Stimulated activated naive CD4-positive, alpha-beta T cell treated with Interleukin-2 at 50 U/mL for 16 hours (primary cell): ENCODE results near the gene IZUMO4.
A peak's percentile ranks its signal among the peaks of the same experiment; 100 is the strongest.

Experiments used
- DNase-seq: peaks from one replicate; lab custom pipeline; 2025; lab: John Stamatoyannopoulos, UW

The IZUMO4 gene, protein sequence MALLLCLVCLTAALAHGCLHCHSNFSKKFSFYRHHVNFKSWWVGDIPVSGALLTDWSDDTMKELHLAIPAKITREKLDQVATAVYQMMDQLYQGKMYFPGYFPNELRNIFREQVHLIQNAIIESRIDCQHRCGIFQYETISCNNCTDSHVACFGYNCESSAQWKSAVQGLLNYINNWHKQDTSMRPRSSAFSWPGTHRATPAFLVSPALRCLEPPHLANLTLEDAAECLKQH

DNA sequence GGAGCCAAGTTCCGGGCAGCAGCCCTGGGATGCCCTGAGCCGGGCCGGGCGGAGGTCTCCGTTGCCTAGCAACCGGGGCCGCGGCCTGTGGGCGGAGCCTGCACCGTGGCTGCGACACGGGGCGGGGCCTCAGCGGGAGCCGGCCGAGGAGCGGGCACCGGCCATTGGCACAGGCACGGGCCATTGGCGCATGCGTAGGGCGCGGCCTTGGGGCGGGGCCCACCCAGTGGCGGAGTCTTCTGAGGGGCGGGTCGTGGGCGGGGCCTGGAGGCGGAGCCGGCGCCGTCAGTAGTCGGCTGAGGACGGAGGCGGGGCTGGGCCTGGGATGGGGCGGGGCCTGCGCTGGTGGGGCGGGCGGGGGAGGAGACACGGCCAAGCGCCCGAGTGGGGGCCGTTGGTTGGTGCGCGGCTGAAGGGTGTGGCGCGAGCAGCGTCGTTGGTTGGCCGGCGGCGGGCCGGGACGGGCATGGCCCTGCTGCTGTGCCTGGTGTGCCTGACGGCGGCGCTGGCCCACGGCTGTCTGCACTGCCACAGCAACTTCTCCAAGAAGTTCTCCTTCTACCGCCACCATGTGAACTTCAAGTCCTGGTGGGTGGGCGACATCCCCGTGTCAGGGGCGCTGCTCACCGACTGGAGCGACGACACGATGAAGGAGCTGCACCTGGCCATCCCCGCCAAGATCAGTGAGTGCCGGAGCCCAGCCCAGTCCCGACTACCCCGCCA, at the start of gene IZUMO4:
Gene IZUMO4, plus strand, starts transcription at position 436 of the 723 bp plus-strand sequence. Its CDS starts 31 bp downstream, at position 467.
- peak; percentile 99 for DNase-seq

DNA sequence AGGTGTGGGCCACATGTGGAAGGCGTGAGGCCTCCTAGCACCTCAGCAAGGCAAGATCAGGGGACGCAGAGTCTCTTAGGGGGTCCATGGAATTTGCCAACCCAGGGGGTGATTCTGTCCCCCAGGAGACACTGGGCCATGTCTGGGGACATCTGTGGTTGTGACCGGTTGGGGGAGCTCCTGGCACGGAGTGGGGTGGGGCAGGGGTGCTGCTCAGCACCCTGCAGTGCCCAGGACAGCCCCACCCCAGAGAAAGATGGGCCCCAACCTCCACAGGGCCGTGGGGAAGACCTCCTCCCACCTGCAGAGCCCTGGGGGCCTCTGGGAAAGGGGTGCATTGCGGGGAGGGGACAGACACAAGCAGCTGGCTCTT, 49.7 kb upstream of the IZUMO4 start:
- DNase-seq: no peak

DNA sequence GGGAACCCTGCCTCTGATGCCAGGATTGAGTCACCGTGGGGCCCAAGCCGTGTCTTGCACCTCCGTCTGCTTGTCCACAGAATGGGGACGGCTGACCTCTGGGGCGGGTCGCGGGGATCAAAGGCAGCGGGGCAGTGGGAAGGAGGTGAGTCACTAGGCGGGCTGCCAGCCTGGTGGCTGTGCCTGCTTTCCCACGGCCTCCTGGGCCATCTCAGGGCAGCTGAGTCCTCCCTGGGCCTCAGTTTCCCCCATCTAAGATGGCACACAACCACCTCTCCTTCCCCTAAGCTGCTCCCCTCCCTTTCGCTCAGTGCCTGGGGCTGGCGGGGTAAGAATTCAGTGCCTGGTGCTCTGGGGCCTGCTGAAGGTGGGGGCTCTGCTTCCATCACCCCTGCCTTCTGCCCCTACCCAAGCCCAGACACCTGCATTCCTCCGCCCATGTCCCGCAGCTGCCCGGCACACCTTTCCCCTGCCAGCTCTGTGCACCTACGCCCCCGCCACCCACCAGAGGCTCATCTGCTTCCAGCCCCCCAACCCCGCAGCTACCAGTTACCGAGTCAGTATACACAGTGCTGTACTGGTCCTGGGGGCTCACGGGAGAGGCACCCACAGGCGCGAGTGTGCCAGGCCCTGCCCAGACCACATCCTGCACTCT, 49.1 kb upstream of the IZUMO4 start:
- peak; percentile 19 for DNase-seq

DNA sequence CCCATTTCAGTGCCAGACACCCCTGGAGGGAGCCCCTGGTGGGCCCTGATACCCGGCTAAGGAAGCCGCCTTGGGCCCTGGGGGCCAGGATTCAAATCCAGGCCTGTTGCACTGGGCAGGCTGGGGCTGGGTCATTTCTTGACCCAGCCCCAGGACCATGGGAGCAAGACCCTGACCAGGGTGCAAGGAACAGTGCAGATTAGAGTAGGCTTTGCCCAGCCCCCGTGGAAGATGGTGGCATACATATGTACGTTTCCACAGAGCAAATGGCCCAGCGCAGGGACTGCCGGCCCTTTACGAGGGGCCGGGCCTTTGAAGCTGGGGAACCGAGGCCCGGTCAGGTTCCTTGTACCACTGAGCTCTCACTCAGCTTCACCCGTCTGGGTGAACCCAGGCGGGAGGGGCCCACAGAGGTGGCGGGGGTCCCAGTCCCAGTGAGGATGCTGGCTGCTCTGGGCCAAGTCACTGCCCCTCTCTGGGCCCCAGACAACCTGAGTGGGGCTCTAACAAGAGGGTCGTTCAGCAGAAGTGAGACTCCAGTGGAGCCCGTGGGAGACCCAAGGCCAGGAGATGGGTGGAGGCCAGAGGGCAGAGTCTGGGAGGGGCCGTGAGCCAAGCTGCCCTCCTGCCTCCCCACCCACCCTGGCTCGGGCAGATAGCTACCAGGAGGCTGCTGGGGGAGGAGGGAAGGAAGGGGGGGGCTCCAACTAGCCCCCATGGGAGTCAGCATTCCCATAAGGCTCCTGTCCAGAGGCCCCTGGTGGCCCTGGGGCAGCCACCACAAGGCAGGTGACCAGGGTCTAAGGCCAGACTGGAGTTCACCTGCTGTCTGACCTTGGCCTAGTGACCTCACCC, 48.4 kb upstream of the IZUMO4 start:
- no peak for DNase-seq

DNA sequence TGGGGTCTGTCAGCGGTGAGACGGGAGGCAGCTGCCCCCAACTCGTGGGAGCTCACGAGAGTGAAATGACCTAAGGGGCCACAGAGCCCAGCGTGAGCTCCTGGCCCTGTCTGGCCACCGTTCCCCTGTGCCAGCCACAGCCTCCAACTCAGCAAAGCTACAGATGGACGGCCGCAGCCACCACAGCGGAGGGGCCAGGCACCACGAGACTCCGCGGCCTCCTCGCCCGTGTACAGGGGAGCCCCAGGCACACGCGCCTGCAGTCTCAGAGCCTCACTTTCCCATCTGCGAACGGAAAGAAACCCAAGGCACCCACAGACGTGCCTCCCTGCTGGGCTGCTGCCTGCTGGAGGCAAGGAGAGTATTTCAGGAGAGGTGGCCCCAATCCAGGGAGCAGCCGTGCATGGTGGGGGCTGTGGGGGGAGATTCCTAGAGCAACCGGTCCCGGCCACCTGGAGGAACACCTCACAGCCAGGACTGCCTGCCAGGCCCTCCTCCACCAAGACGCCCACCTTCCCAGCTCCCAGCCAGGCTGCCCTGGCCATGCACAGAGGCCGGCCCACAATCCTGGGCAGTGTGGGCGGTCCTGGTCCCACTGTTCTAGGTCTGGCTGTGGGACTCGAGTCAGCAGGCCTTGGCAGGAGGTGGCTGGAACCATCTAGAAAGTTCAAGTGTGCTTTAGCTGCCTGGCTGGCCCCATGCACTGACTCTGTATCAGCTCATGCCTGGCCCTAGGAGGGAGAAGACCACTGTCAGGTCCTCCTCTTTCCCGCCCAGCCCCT, 47.6 kb upstream of the IZUMO4 start:
- no peak for DNase-seq

DNA sequence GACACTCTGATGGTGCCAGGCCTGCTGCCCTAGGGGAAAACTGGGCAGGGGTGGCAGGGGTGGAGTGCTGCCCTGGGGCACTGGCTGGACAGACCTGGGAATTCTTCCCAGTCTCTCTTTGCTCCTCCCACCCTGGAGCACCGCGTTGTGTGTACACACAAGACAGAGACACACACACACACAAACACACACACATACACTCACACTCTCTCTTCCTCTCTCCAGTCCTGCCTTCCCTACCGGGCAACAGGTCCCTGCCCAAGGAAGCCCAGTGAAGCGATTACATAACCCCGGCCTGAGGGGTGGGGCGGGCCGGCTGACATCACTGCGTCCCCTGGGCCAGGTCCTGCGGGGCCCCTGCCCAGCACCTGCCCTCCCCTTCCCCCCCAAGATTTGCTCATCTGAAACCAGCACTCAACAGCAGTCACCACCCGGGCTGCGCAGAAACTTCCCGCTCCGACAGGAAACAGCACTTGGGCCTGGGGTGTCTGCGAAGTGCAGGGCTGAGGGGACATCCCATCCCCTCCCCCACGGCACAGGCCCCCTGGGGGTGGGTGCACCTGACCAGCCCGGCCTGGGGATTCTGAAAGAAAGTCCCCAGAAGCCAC, 46.9 kb upstream of the IZUMO4 start:
- peak; percentile 51 for DNase-seq

DNA sequence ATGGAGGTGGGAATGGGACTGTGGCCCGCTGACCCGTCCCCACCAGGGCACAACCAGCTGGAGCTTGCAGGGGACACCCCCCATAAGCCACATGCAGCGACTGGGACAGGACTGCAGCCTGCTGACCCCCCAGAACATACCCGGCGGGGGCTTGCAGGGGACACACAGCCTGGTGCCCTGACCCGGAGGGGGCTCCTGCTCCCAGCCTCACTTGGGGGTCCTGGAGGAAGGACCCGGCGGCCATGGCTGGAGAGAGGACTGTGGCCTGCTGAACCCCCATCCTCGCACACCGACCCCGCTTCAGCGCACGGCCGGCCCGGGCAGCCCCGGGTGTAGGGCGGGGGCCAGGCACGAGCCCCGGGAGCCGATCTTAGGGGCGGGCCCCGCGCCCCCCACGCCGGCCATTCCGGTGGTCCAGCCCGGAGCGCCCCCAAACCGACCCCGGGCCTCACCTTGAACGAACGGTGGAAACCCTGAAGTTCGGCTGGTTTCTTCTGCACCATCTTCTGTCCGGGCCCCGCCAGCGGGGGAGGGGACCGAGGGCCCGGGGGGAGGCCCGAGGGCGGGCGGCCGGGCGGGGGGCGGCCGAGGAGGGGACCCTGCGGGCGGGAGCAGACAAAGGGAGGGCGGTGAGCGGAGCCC, 46.2 kb upstream of the IZUMO4 start:
- no peak for DNase-seq

DNA sequence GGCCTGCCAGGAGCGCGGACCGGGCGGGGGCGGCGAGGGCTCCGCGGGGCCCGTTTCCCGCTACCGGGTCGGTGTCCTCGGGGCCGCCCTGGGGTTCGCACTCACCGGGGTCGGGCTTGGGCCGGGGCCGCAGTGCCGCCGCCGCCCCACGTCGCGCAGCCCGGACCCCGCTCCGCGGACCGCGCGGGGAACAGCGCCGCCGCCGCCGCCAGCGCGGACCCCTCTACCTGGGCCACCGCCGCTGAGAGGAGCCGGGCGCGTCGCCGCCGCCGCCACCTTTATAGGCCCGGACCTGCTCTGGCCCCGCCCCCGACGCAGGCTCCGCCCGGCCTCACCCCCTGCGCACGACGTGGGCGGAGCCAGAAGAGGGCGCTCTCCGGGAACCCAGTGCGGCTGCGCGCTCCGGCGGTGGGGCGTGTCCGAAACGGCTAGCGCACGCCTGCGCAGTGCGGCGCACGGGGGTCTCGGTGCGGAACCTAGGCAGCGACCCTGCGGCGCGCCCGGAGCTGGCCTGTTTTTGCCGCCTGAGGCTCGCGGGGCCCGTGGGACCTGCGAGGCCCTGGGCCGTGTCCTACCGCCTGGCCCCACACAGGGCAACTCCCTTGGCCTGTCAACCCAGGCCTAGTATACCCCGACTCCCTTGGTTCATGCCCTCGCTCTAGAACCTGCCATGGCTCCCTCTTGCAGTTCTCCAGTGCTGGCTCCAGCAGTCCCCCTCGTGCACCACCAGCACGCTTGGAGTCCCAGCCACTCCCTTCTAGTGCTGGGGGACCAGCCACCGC, 45.5 kb upstream of the IZUMO4 start, which contains the start of gene MKNK2:
Gene MKNK2, minus strand, starts transcription at position 254 of the 782 bp plus-strand sequence. CDS start 393 bp downstream, outside the sequence.
- DNase-seq: peak; percentile 85

DNA sequence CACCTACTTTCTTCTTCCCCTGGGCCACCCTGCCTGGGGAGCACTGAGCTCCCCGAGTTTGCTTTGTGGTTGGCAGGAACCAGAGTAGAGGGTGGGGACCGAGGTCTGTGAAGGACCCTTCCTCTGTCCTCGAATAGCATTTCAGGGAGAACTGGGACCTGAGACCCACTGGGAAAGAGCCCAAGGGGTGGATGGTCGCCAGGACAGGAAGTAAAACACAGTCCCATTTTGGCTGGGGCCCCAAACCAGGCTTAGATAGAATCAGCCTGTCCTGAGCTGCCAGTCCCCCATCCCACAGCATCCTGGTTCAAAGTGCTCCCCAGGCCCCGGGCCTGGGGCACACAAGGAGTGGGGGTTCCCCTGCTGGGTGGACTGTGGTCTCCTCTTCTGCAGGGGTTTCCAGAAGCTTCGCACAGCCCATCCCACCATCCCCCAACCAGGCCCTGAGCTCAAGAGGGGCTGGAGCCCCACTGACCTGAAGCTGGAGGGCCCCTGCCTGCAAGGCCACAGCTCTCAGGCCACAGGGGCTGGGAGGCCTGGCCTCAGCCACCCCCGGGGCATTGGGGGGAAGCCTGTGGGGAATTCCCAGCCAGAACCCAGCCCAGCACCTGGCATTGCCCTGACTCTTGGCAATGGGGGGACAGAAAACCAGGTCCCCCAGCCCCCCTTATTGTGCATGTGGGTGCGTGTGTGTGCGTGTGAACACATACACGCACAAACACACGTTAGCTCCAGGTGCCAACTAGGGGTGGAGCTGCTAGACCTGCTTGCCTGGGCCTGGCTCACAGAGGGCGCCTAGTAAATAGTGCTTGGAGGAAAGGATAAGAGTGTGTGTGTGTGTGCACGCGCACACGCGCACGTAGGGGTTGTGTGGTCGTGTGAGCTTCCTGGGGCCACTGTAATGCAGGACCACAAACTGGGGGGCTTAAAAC, 44.7 kb upstream of the IZUMO4 start:
- peak; percentile 19 for DNase-seq

DNA sequence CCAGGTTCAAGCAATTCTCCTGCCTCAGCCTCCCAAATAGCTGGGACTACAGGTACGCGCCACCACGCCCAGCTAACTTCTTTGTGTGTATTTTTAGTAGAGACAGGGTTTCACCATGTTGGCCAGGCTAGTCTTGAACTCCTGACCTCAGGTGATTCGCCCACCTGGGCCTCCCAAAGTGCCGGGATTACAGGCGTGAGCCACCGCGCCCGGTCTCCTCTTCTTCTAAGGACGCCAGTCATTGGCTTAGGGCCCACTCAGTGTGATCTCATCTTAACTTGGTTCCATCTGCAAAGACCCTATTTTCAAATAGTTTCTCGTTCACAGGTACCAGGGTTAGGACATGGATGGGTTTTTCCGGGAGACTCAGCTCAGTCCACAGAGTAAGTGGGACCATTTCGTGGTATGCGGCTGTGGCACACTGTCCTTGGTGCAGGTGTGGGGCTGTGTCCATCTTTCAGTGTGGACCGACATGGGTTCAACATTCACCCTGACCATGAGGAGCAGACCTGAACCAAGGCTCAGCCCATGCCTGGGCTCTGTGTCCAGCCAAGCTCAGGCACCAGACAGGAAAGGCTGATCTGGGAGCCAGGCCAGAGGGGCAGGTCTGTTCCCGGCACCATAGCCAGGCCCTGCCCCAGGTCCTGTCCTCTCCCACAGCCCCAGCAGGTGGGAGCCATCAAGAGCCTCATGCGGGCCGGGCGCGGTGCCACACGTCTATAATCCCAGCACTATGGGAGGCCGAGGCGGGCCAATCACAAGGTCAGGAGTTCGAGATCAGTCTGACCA, 42.9 kb upstream of the IZUMO4 start:
- DNase-seq: no peak

DNA sequence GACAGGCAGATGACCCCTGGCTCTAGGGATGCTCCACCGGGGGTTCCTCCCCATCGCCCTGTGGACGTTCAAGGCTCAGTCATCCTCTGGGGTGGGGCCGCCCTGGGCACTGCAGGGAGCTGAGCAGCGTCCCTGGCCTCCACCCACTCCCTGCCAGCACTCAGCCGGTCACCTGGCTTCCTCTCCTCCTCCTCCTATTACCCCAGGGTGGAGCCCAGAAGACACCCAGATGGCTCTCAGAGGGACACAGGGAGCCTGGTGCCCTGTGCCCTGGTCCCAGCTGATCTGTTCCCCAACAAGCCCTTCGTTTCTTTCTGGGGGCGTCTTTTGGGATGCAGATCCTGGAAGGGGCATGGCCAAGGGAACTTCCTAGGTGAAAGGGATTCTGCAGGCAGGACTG, 42.0 kb upstream of the IZUMO4 start:
- DNase-seq: no peak

DNA sequence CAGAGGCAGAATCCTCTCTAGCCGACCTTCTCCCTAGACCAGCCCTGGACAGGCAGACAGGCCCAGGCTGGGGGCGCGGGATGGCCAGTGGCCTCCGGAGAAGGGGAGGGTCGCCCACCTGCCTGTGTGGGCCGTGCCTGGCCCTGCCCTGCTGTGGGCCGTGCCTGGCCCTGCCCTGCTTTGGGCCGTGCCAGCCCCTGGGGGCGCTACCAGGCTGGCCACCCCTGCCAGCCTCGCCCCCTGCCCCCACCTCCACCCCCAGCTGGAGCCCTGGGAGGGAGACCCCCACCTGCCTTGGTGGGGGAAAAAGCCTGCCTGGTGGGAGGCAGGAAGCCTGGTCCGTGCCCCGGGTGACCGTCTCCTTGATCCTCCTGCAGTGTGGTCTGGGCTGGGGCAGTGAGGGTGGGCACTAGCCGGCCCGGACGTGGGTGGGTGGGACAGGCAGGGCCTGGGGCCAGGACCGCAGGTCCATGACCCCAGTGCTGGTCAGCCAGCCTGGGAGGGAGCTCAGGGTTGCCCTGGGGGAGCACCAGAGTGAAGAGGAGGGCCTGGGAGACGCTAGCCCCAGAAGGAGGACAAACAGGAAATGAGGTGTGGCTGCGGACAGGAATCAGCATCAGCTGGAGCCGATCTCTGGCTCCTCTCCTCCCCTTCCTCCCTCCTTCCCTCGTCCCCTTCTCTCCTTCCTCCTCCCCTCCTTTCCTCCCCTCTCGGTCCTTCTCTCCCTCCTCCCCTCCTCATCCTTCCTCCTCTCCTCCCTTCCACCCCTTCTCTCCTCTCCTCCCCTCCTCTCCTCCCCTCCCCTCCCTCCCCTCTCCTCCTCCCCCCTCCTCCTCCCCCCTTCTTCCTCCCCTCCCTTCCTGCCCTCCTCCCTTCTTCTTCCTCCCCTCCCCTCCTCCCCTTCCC, 40.5 kb upstream of the IZUMO4 start:
- no peak for DNase-seq

DNA sequence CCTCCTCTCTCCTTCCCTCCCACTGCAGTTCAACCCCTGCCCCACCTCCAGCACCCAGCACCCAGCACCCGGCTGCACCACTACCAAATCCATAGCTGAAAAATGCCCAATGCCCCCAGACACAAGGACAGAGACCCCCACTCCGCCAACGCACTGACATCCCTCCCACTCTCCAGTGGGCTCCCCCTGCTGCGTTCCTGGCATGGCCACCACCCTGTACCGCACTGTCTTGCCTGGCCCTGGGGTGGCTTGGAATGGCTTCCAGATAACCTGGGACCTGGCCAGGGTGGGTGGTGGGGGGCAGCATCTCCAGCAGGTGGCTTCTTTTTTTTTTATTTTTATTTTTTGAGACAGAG, 39.9 kb upstream of the IZUMO4 start:
- DNase-seq: no peak

DNA sequence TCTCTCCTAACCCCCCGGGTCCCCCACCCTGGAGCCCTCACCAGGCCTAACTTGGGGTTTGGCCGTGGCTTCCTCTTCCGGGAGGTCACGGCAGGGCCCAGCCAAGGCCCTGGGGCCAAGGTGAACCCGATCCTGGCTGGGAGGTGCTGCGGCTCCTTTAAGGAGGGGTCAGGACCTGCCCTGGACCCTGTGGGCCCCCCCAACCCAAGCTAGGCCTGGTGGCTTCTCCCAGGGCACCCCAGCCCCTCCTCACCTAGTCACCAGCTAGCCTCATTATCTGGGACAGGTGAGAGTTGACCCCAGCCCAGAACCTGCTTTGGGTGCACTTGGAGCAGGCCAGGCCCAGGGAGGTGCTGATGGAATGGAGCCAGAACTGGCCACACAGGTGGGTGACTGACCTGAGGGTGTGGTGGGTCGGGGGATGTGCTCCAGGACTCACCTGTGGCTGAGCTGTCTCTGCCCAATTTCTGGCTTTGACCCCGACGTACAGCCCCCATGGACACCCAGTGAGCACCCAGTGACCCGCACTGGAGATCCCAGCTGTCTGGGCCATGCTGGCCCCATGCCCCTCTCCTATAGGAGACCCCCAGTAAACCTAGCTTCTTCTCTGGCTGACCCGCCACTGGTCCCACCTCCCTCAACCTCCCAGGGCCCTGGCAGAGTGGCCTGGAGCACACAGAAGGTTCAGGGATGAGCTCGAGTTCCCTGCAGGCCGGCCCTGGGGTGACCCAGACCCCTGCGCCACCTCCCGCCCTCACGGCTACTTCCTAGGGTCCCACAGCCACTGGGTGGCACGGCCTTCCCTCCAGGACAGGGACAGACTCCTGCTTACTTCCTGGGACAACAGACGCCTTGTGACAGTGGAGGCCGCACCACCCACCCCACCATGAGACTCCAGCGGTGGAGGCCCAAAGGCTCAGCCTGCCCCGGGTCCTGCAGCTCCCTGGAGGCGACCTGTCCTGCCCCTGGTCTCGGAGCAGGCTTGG, 38.9 kb upstream of the IZUMO4 start:
- DNase-seq: no peak
